Measurements from ENCODE around the gene GPR101. TPM values are rescaled to one million over a fixed set of nuclear protein-coding genes. Genes with fewer than 3 reads are reported as not detected.

GPR101 gene, protein sequence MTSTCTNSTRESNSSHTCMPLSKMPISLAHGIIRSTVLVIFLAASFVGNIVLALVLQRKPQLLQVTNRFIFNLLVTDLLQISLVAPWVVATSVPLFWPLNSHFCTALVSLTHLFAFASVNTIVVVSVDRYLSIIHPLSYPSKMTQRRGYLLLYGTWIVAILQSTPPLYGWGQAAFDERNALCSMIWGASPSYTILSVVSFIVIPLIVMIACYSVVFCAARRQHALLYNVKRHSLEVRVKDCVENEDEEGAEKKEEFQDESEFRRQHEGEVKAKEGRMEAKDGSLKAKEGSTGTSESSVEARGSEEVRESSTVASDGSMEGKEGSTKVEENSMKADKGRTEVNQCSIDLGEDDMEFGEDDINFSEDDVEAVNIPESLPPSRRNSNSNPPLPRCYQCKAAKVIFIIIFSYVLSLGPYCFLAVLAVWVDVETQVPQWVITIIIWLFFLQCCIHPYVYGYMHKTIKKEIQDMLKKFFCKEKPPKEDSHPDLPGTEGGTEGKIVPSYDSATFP
- polyA plus RNA-seq (2012; ENCODE audit: insufficient read length, low read depth): not detected

DNA sequence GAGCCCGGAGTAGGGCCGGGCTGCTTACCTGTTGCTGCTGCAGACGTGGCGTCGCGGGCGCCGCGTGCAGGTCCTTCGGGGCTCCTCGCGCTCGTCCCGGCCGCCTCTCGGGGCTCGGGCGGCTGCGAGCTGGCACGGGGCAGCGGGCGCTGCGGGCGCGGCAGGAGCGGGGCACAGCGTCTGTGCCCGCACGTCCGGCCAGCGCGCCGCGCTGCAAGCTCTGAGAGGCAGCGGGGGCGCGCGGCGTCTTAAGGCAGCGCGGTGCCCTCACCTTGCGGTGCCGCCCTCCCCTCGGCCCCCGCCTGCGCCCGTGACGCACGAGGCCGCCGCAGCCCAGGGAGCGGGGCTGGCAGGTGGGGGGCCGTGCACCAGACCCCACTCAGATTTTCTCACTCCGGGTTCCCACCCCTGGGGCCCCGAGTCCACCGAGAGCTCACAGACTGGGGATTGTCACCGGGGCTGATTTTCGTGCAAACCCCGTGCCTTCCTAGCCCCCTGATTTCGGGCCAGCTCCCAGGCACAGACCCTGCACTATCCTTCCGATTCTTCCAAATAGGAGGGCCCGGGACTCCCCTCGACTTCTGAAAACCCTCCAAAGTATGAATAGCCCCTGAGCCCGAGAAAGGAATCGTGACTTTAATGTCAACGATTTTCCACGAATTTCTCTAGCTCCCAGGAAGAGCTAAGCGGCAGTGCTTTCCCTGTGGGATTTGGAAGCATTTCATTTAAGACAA lies at the start of gene GPR101:
GPR101 (minus strand) TSS at position 222 of the 734 bp plus-strand sequence. CDS start 2,321 bp downstream, outside the sequence.
- TF ChIP-seq SIN3A (IDR thresholded peaks at IDR 0.05; ENCODE audit: borderline replicate concordance, insufficient read depth, low read length): no peak
- no peak for TF ChIP-seq FOXP2 (optimal IDR thresholded peaks at IDR 0.05; ENCODE audit: borderline replicate concordance, extremely low read depth, extremely low read length, insufficient read depth)
- TF ChIP-seq POLR2AphosphoS5 (IDR thresholded peaks at IDR 0.05; ENCODE audit: low read depth, low read length): no peak
- TF ChIP-seq, protein P1, sequence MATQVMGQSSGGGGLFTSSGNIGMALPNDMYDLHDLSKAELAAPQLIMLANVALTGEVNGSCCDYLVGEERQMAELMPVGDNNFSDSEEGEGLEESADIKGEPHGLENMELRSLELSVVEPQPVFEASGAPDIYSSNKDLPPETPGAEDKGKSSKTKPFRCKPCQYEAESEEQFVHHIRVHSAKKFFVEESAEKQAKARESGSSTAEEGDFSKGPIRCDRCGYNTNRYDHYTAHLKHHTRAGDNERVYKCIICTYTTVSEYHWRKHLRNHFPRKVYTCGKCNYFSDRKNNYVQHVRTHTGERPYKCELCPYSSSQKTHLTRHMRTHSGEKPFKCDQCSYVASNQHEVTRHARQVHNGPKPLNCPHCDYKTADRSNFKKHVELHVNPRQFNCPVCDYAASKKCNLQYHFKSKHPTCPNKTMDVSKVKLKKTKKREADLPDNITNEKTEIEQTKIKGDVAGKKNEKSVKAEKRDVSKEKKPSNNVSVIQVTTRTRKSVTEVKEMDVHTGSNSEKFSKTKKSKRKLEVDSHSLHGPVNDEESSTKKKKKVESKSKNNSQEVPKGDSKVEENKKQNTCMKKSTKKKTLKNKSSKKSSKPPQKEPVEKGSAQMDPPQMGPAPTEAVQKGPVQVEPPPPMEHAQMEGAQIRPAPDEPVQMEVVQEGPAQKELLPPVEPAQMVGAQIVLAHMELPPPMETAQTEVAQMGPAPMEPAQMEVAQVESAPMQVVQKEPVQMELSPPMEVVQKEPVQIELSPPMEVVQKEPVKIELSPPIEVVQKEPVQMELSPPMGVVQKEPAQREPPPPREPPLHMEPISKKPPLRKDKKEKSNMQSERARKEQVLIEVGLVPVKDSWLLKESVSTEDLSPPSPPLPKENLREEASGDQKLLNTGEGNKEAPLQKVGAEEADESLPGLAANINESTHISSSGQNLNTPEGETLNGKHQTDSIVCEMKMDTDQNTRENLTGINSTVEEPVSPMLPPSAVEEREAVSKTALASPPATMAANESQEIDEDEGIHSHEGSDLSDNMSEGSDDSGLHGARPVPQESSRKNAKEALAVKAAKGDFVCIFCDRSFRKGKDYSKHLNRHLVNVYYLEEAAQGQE (IDR thresholded peaks at IDR 0.05; ENCODE audit: insufficient read depth in 1 of 2, low read depth in 2 of 2, low read length in 2 of 2): no peak
- no peak for TF ChIP-seq TAF1 (IDR thresholded peaks at IDR 0.05; ENCODE audit: borderline replicate concordance, insufficient read depth, low read length)

- TF ChIP-seq SIN3A (IDR thresholded peaks at IDR 0.05; ENCODE audit: borderline replicate concordance, insufficient read depth, low read length): no peak
- no peak for TF ChIP-seq POLR2AphosphoS5 (IDR thresholded peaks at IDR 0.05; ENCODE audit: low read depth, low read length)
- TF ChIP-seq, protein P1 (IDR thresholded peaks at IDR 0.05; ENCODE audit: insufficient read depth in 1 of 2, low read depth in 2 of 2, low read length in 2 of 2): no peak
- TF ChIP-seq FOXP2 (optimal IDR thresholded peaks at IDR 0.05; ENCODE audit: borderline replicate concordance, extremely low read depth, extremely low read length, insufficient read depth): no peak
- no peak for TF ChIP-seq TAF1 (IDR thresholded peaks at IDR 0.05; ENCODE audit: borderline replicate concordance, insufficient read depth, low read length)
These were observed 47.4 kb upstream of the GPR101 start for GRCh38 chrX:137081239-137081638.

- TF ChIP-seq FOXP2 (optimal IDR thresholded peaks at IDR 0.05; ENCODE audit: borderline replicate concordance, extremely low read depth, extremely low read length, insufficient read depth) (no peak), TAF1 (IDR thresholded peaks at IDR 0.05; ENCODE audit: borderline replicate concordance, insufficient read depth, low read length) (no peak), SIN3A (IDR thresholded peaks at IDR 0.05; ENCODE audit: borderline replicate concordance, insufficient read depth, low read length) (no peak), POLR2AphosphoS5 (IDR thresholded peaks at IDR 0.05; ENCODE audit: low read depth, low read length) (no peak)
- TF ChIP-seq, protein P1 (IDR thresholded peaks at IDR 0.05; ENCODE audit: insufficient read depth in 1 of 2, low read depth in 2 of 2, low read length in 2 of 2): no peak
These were observed 38.6 kb upstream of the GPR101 start for GRCh38 chrX:137072396-137072795.

DNA sequence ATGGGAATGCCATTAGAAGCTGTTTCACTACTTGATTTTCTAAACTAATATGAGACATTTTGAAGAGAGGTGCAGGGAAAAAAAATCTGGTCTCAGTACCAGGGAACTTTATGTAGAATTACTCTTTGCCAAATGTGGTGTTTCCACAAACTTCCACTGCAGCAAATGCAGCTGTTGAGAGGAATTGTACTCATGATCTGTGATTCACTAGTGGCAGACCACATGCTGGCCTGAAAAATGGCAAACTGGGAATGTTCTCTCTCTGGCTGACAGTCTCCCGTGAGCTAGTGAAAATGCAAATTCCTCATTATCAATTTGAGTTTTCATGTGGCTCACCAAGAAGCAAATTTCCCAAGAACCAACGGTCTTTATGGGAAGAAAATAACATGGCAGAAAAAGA lies 37.8 kb upstream of the GPR101 start:
- TF ChIP-seq, protein P1 (IDR thresholded peaks at IDR 0.05; ENCODE audit: insufficient read depth in 1 of 2, low read depth in 2 of 2, low read length in 2 of 2): no peak
- no peak for TF ChIP-seq TAF1 (IDR thresholded peaks at IDR 0.05; ENCODE audit: borderline replicate concordance, insufficient read depth, low read length)
- no peak for TF ChIP-seq POLR2AphosphoS5 (IDR thresholded peaks at IDR 0.05; ENCODE audit: low read depth, low read length)
- no peak for TF ChIP-seq FOXP2 (optimal IDR thresholded peaks at IDR 0.05; ENCODE audit: borderline replicate concordance, extremely low read depth, extremely low read length, insufficient read depth)
- TF ChIP-seq SIN3A (IDR thresholded peaks at IDR 0.05; ENCODE audit: borderline replicate concordance, insufficient read depth, low read length): no peak

Data from PFSK-1 (cell line).